ENCODE data around the gene VSIG4. TPM values are rescaled to one million over a fixed set of nuclear protein-coding genes. Genes with fewer than 3 reads are reported as not detected.

The VSIG4 gene
- total and polyA plus RNA-seq, 2 of the 8 experiments (the other 6 are each of a cell fraction or from before 2014, with no cell fraction given), result not detected

- Histone ChIP-seq H2BK15ac (ENCODE audit: low read length) (no peak overlapping the region), H3K9me3 (ENCODE audit: insufficient read depth in 2 of 2, low read depth in 1 of 2, low read length in 1 of 2) (peaks cover 0 to 34% of the 10 kb centered on the region in 2 experiments; a peak in 1 of 4 replicates), H3K4me1 (replicated peaks in 1 of 4; ENCODE audit: control insufficient read depth in 3 of 4, insufficient read depth in 4 of 4, low read length in 3 of 4) (no peaks in the 10 kb centered on the region), H4K20me1 (replicated peaks in 1 of 2; ENCODE audit: control insufficient read depth in 1 of 2, insufficient read depth in 2 of 2, low read length in 2 of 2) (no peaks in the 10 kb centered on the region), H3K9ac (replicated peaks in 1 of 4; ENCODE audit: extremely low read depth in 1 of 4, low read depth in 3 of 4, low read length in 3 of 4) (no peak overlapping the region), H3K23me2 (ENCODE audit: low read depth, low read length) (no peaks in the 10 kb centered on the region), H3K4me3 (ENCODE audit: extremely low read depth in 1 of 4, insufficient read depth in 2 of 4, low read depth in 3 of 4, low read length in 4 of 4) (no peak overlapping the region), H3K23ac (ENCODE audit: insufficient read length) (no peak overlapping the region), H3K4me2 (ENCODE audit: insufficient read depth in 1 of 2, low read depth in 2 of 2, low read length in 2 of 2) (no peak overlapping the region), H2BK12ac (ENCODE audit: low read depth, low read length) (no peak overlapping the region), H3K27ac (ENCODE audit: low read depth, low read length) (no peak overlapping the region), H2BK20ac (ENCODE audit: low read length) (no peak overlapping the region), H4K5ac (ENCODE audit: insufficient read length, low read depth, low read length) (no peak overlapping the region), H3K18ac (ENCODE audit: extremely low read depth, low read length) (no peak overlapping the region), H3K36me3 (ENCODE audit: control insufficient read depth in 2 of 4, insufficient read depth in 4 of 4, low read length in 3 of 4) (no peaks in the 10 kb centered on the region), H3K14ac (ENCODE audit: insufficient read length) (no peak overlapping the region), H3K4ac (replicated peaks; ENCODE audit: insufficient read length, low read depth, low read length) (no peak overlapping the region), H4K91ac (replicated peaks; ENCODE audit: insufficient read length, low read length) (no peak overlapping the region), H2BK5ac (ENCODE audit: low read depth, low read length) (no peak overlapping the region), H3K27me3 (replicated peaks in 1 of 4; ENCODE audit: control insufficient read depth in 3 of 4, extremely low read depth in 1 of 4, insufficient read depth in 3 of 4, low read length in 3 of 4) (no peaks in the 10 kb centered on the region), H2AK5ac (ENCODE audit: low read depth, low read length) (no peak overlapping the region), H3K79me2 (ENCODE audit: control insufficient read depth in 1 of 2, insufficient read depth in 2 of 2, low read length in 2 of 2) (no peaks in the 10 kb centered on the region), H4K8ac (ENCODE audit: extremely low read depth, insufficient read depth, low read length) (no peak overlapping the region), H3K79me1 (ENCODE audit: low read depth, low read length) (no peaks in the 10 kb centered on the region), H2BK120ac (replicated peaks; ENCODE audit: low read depth, low read length) (no peak overlapping the region), H3K56ac (replicated peaks; ENCODE audit: insufficient read length, low read depth, low read length) (no peak overlapping the region), H2AFZ (ENCODE audit: low read length) (no peak overlapping the region)
- FAIRE-seq (no peak), DNase-seq (ENCODE audit: low read depth in 1 of 2, low spot score in 2 of 2) (no peak)
- WGBS, 2 experiments (ENCODE audit: extremely low coverage in 1 of 2, insufficient coverage in 1 of 2, insufficient read length in 1 of 2, insufficient replicate concordance in 2 of 2, low coverage in 1 of 2, low lambda C conversion rate in 2 of 2, missing lambda C conversion rate in 1 of 2), result 64% methylated on average over 1 of the region's 2 CpGs; no CpG with 5 or more reads in 1 of the 2 experiments
- ChIA-PET CTCF (ENCODE audit: partially characterized antibody) (no interaction called here), POLR2A (ENCODE audit: partially characterized antibody) (no interaction called here)
- TF ChIP-seq CBX5 (IDR thresholded peaks at IDR 0.05; ENCODE audit: low read depth, low read length) (no peak), TAF7 (optimal IDR thresholded peaks at IDR 0.05; ENCODE audit: borderline replicate concordance, low read depth, low read length) (no peak), YY1 (IDR thresholded peaks at IDR 0.05; ENCODE audit: low read depth, low read length) (no peak), CTCF (IDR thresholded peaks at IDR 0.05; ENCODE audit: control extremely low read depth in 1 of 3, insufficient read depth in 1 of 3, low read depth in 1 of 3, low read length in 3 of 3) (no peak), KDM1A (IDR thresholded peaks at IDR 0.05; ENCODE audit: borderline replicate concordance, low read length) (no peak), POU5F1 (IDR thresholded peaks at IDR 0.05; ENCODE audit: low read depth, low read length) (no peak), RFX5 (IDR thresholded peaks at IDR 0.05; ENCODE audit: borderline replicate concordance, low read depth, low read length) (no peak), SP4 (IDR thresholded peaks at IDR 0.05; ENCODE audit: low read length) (no peak), CBX8 (IDR thresholded peaks at IDR 0.05; ENCODE audit: borderline replicate concordance, low read depth, low read length) (no peak), ASH2L (IDR thresholded peaks at IDR 0.05; ENCODE audit: low read length) (no peak), SIRT6 (IDR thresholded peaks at IDR 0.05; ENCODE audit: low read length) (no peak), FOSL1 (IDR thresholded peaks at IDR 0.05; ENCODE audit: insufficient read depth, low read depth, low read length) (no peak)
Observed at GRCh38 chrX:66024570-66024969, 15.3 kb downstream of the VSIG4 start.

All from H1 (cell line).